Measurements from ENCODE around the gene PCDHA4. TPM values are rescaled to one million over a fixed set of nuclear protein-coding genes. Genes with fewer than 3 reads are reported as not detected.
"Not testable (repeated sequence)": the region's sequence is repeated elsewhere in the genome, so short reads cannot be mapped to it uniquely, and the experiment has no call there.

Gene PCDHA4
- total RNA-seq, 4 donors from 2014 or later: 0.79 to 7.9 (median 2.4) TPM

DNA sequence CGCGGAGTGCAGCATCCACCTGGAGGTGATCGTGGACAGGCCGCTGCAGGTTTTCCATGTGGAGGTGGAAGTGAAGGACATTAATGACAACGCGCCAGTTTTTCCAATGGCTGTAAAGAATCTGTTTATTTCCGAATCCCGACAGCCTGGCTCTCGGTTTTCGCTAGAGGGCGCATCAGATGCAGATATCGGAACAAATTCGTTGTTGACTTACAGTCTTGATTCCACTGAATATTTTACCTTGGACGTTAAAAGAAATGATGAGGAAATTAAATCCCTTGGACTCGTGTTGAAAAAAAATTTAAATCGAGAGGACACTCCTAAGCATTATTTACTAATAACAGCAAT, 5.4 kb upstream of the PCDHA4 start:
- H3K4me3 ChIP-seq: peak overlapping the region in 2 of 4 donors; percentile 17 to 23
- WGBS, 2 donors (ENCODE audit: low coverage in 1 of 2): 53 to 56% methylated on average over 15 to 16 of the region's 16 CpGs
- intact Hi-C loops (cut with DNase I; ENCODE audit: low total_unique reads): no loop called here
- H3K4me1 ChIP-seq: no peaks in the 10 kb centered on the region
- no peak for DNase-seq
- in situ Hi-C loops (cut with MboI; ENCODE audit: low pct_ligation_motif_present in 1 of 4, low pct_unique_long_range_greater_than_20kb in 1 of 4, low sequenced_read_pairs in 3 of 4): no loop called here
- TF ChIP-seq CTCF (IDR thresholded peaks at IDR 0.05) (no peak), EP300 (IDR thresholded peaks at IDR 0.05; ENCODE audit: low read depth) (no peak), POLR2A (IDR thresholded peaks at IDR 0.05) (no peak), POLR2AphosphoS5 (IDR thresholded peaks at IDR 0.05) (no peak)
- peaks cover 5 to 33% of the 10 kb centered on the region in 2 donors for H3K9me3 ChIP-seq
- peak overlapping the region in 1 of 4 donors; percentile 11 for H3K27ac ChIP-seq
- H3K36me3 ChIP-seq: no peaks in the 10 kb centered on the region
- H3K27me3 ChIP-seq: peaks cover 8% of the 10 kb centered on the region

DNA sequence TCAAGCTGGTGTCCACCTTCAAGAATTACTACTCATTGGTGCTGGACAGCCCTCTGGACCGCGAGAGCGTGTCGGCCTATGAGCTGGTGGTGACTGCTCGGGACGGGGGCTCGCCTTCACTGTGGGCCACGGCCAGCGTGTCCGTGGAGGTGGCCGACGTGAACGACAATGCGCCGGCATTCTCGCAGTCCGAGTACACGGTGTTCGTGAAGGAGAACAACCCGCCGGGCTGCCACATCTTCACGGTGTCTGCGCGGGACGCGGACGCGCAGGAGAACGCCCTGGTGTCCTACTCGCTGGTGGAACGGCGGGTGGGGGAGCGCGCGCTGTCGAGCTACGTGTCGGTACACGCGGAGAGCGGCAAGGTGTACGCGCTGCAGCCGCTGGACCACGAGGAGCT, 4.5 kb upstream of the PCDHA4 start:
- not testable (repeated sequence) for H3K27me3 ChIP-seq
- peaks cover 5 to 31% of the 10 kb centered on the region in 2 donors for H3K9me3 ChIP-seq
- WGBS, 2 donors (ENCODE audit: low coverage in 1 of 2): 87% methylated on average over 44 of the region's 45 CpGs; no CpG with 5 or more reads in 1 of the 2 donors

GRCh38 chr5:140802781-140803271, 4.0 kb upstream of the PCDHA4 start:
- peaks cover 4% of the 10 kb centered on the region for H3K27me3 ChIP-seq
- WGBS, 2 donors (ENCODE audit: low coverage in 1 of 2): 84% methylated on average over 45 of the region's 53 CpGs; no CpG with 5 or more reads in 1 of the 2 donors

More for the DNA sequence above, 4.5 kb upstream of the PCDHA4 start:
- DNase-seq; in situ Hi-C loops (cut with MboI; ENCODE audit: low pct_ligation_motif_present in 1 of 4, low pct_unique_long_range_greater_than_20kb in 1 of 4, low sequenced_read_pairs in 3 of 4); H3K27ac ChIP-seq; H3K4me3 ChIP-seq; H3K36me3 ChIP-seq; intact Hi-C loops (cut with DNase I; ENCODE audit: low total_unique reads); H3K4me1 ChIP-seq: not testable (repeated sequence)

DNA sequence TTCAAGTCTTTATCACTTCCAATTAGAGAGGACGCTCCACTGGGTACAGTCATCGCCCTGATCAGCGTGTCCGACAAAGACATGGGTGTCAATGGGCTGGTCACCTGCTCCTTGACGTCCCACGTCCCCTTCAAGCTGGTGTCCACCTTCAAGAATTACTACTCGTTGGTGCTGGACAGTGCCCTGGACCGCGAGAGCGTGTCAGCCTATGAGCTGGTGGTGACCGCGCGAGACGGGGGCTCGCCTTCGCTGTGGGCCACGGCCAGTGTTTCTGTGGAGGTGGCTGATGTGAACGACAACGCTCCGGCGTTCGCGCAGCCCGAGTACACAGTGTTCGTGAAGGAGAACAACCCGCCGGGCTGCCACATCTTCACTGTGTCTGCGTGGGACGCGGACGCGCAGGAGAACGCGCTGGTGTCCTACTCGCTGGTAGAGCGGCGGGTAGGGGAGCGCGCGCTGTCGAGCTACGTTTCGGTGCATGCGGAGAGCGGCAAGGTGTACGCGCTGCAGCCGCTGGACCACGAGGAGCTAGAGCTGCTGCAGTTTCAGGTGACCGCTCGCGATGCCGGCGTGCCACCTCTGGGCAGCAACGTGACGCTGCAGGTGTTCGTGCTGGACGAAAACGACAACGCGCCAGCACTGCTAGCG, 1.5 kb downstream of the PCDHA4 start:
- H3K4me1 ChIP-seq; intact Hi-C loops (cut with DNase I; ENCODE audit: low total_unique reads); in situ Hi-C loops (cut with MboI; ENCODE audit: low pct_ligation_motif_present in 1 of 4, low pct_unique_long_range_greater_than_20kb in 1 of 4, low sequenced_read_pairs in 3 of 4); H3K4me3 ChIP-seq; H3K36me3 ChIP-seq; DNase-seq; H3K27me3 ChIP-seq; H3K27ac ChIP-seq: not testable (repeated sequence)
- H3K9me3 ChIP-seq: peaks cover 5 to 23% of the 10 kb centered on the region in 2 donors
- WGBS, 2 donors (ENCODE audit: low coverage in 1 of 2): 80 to 87% methylated on average over 8 to 62 of the region's 62 CpGs

More at GRCh38 chr5:140802781-140803271, 4.0 kb upstream of the PCDHA4 start:
- Histone ChIP-seq H3K4me1 (no peaks in the 10 kb centered on the region), H3K36me3 (no peaks in the 10 kb centered on the region), H3K4me3 (no peak overlapping the region), H3K27ac (no peak overlapping the region), H3K9me3 (peaks cover 5 to 31% of the 10 kb centered on the region in 2 donors)
- intact Hi-C loops (cut with DNase I; ENCODE audit: low total_unique reads) (no loop called here), in situ Hi-C loops (cut with MboI; ENCODE audit: low pct_ligation_motif_present in 1 of 4, low pct_unique_long_range_greater_than_20kb in 1 of 4, low sequenced_read_pairs in 3 of 4) (no loop called here)
- DNase-seq: no peak
- no peak for TF ChIP-seq CTCF (IDR thresholded peaks at IDR 0.05)

- in situ Hi-C loops (cut with MboI; ENCODE audit: low pct_ligation_motif_present in 1 of 4, low pct_unique_long_range_greater_than_20kb in 1 of 4, low sequenced_read_pairs in 3 of 4) (no loop called here), intact Hi-C loops (cut with DNase I; ENCODE audit: low total_unique reads) (no loop called here)
- Histone ChIP-seq H3K27ac (no peak overlapping the region), H3K27me3 (no peaks in the 10 kb centered on the region), H3K36me3 (no peaks in the 10 kb centered on the region), H3K4me3 (no peak overlapping the region), H3K9me3 (peaks cover 5 to 22% of the 10 kb centered on the region in 2 donors), H3K4me1 (no peaks in the 10 kb centered on the region)
- TF ChIP-seq POLR2AphosphoS5 (IDR thresholded peaks at IDR 0.05) (no peak), POLR2A (IDR thresholded peaks at IDR 0.05) (no peak), CTCF (IDR thresholded peaks at IDR 0.05) (no peak), EP300 (IDR thresholded peaks at IDR 0.05; ENCODE audit: low read depth) (no peak)
- 89% methylated on average over 43 of the region's 43 CpGs; no CpG with 5 or more reads in 1 of the 2 donors for WGBS, 2 donors (ENCODE audit: low coverage in 1 of 2)
- no peak for DNase-seq
These were observed 2.0 kb downstream of the PCDHA4 start for GRCh38 chr5:140808889-140809291.
